ENCODE data around the gene TBC1D21. TPM values are rescaled to one million over a fixed set of nuclear protein-coding genes. Genes with fewer than 3 reads are reported as not detected.

The TBC1D21 gene
- total RNA-seq, 1 experiment from 2014 or later: not detected

DNA sequence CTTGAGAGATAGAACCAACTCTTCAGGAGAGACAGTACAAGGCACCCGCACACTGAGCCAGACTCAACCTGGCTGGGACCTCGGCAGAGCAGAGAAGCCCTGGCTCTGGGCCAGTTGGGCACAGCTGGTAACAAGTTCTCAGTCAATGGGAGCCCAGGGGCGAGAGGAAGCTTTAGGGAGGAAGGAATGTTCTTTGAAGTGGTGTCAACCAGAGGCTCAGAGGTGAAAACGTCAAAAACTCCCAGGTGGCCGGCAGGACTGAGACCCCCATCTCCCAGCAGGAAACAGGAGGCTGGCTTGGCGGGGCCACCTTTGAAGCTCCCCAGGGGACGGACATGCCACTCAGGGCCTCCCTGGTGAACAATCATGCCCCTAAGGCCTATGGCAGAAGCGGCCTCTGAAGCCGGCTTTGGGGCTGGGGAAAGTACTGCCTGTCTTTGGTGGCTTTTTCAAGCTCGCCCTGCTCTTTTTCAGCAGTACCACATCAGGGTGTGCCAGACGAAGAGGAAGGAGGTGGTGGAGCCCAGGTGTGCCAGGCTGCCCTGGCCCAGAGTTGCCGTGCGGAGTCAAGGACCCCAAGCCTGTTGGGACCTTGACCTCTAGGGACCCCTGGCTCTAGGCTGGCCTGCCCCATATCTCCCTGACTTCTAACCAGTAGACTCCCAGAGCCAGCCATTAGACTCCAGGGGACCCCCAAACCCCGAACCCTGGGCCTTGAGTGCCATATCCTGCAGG is 16.7 kb upstream of the TBC1D21 start:
- CTCF ChIA-PET: no interaction called here
- TF ChIP-seq, protein P1, sequence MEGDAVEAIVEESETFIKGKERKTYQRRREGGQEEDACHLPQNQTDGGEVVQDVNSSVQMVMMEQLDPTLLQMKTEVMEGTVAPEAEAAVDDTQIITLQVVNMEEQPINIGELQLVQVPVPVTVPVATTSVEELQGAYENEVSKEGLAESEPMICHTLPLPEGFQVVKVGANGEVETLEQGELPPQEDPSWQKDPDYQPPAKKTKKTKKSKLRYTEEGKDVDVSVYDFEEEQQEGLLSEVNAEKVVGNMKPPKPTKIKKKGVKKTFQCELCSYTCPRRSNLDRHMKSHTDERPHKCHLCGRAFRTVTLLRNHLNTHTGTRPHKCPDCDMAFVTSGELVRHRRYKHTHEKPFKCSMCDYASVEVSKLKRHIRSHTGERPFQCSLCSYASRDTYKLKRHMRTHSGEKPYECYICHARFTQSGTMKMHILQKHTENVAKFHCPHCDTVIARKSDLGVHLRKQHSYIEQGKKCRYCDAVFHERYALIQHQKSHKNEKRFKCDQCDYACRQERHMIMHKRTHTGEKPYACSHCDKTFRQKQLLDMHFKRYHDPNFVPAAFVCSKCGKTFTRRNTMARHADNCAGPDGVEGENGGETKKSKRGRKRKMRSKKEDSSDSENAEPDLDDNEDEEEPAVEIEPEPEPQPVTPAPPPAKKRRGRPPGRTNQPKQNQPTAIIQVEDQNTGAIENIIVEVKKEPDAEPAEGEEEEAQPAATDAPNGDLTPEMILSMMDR (conservative IDR thresholded peaks at IDR 0.05): no peak
- TF ChIP-seq EZH2 (IDR thresholded peaks at IDR 0.05; ENCODE audit: low read depth): no peak
- BruUV-seq (replicated peaks): no TSS peak

GRCh38 chr15:73857193-73857920 is 16.0 kb upstream of the TBC1D21 start:
- Histone ChIP-seq H3K27me3 (ENCODE audit: insufficient read depth, low read depth) (peaks cover 90% of the 10 kb centered on the region), H3K36me3 (ENCODE audit: low read depth) (no peaks in the 10 kb centered on the region), H3F3A (ENCODE audit: insufficient read depth, low read depth) (no peaks in the 10 kb centered on the region), H3K9me2 (ENCODE audit: insufficient read depth) (no peaks in the 10 kb centered on the region), H3K79me2 (ENCODE audit: low read depth) (no peaks in the 10 kb centered on the region), H3K4me2 (no peak overlapping the region), H2AFZ (no peak overlapping the region), H3K4me3 (no peak overlapping the region), H3K4me1 (replicated peaks; ENCODE audit: insufficient read depth) (no peaks in the 10 kb centered on the region), H4K20me1 (ENCODE audit: insufficient read depth) (no peaks in the 10 kb centered on the region), H3K27ac (no peak overlapping the region), H3K9me3 (ENCODE audit: insufficient read depth, low read depth) (no peaks in the 10 kb centered on the region)
- TF ChIP-seq, protein P1 (conservative IDR thresholded peaks at IDR 0.05): no peak
- no peak for TF ChIP-seq EZH2 (IDR thresholded peaks at IDR 0.05; ENCODE audit: low read depth)
- DNase-seq: no peak
- POLR2A ChIA-PET (ENCODE audit: unreplicated experiment): no interaction called here
- intact Hi-C loops (cut with micrococcal nuclease; ENCODE audit: unreplicated experiment): no loop called here
- BruUV-seq (replicated peaks): no TSS peak
- CTCF ChIA-PET: interaction anchor here (0.6 kb wide), 1 partner anchor 79 kb away, joined by 13 read pairs; no protein-coding TSS in a partner anchor

More for the DNA sequence above, 16.7 kb upstream of the TBC1D21 start:
- Histone ChIP-seq H3K4me1 (replicated peaks; ENCODE audit: insufficient read depth) (no peaks in the 10 kb centered on the region), H3K79me2 (ENCODE audit: low read depth) (no peaks in the 10 kb centered on the region), H3K27me3 (ENCODE audit: insufficient read depth, low read depth) (peaks cover 87% of the 10 kb centered on the region), H3K9me2 (ENCODE audit: insufficient read depth) (no peaks in the 10 kb centered on the region), H2AFZ (no peak overlapping the region), H3K4me2 (no peak overlapping the region), H3K9me3 (ENCODE audit: insufficient read depth, low read depth) (no peaks in the 10 kb centered on the region), H3K4me3 (no peak overlapping the region), H3K27ac (no peak overlapping the region), H3F3A (ENCODE audit: insufficient read depth, low read depth) (no peaks in the 10 kb centered on the region), H4K20me1 (ENCODE audit: insufficient read depth) (no peaks in the 10 kb centered on the region), H3K36me3 (ENCODE audit: low read depth) (no peaks in the 10 kb centered on the region)
- intact Hi-C loops (cut with micrococcal nuclease; ENCODE audit: unreplicated experiment): no loop called here
- POLR2A ChIA-PET (ENCODE audit: unreplicated experiment): no interaction called here
- no peak for DNase-seq

- Histone ChIP-seq H3K4me2 (no peak overlapping the region), H3K27me3 (ENCODE audit: insufficient read depth, low read depth) (peaks cover 92% of the 10 kb centered on the region), H2AFZ (no peak overlapping the region), H3K4me1 (replicated peaks; ENCODE audit: insufficient read depth) (no peaks in the 10 kb centered on the region), H3K27ac (no peak overlapping the region), H3K9me2 (ENCODE audit: insufficient read depth) (no peaks in the 10 kb centered on the region), H3K4me3 (no peak overlapping the region), H3K36me3 (ENCODE audit: low read depth) (no peaks in the 10 kb centered on the region), H3K79me2 (ENCODE audit: low read depth) (no peaks in the 10 kb centered on the region), H3F3A (ENCODE audit: insufficient read depth, low read depth) (no peaks in the 10 kb centered on the region), H4K20me1 (ENCODE audit: insufficient read depth) (no peaks in the 10 kb centered on the region), H3K9me3 (ENCODE audit: insufficient read depth, low read depth) (no peaks in the 10 kb centered on the region)
- intact Hi-C loops (cut with micrococcal nuclease; ENCODE audit: unreplicated experiment): no loop called here
- no TSS peak for BruUV-seq (replicated peaks)
- POLR2A ChIA-PET (ENCODE audit: unreplicated experiment): interaction anchor here (0.6 kb wide), 1 partner anchor 1413 kb away, joined by 3 read pairs; no protein-coding TSS in a partner anchor
- no peak for TF ChIP-seq EZH2 (IDR thresholded peaks at IDR 0.05; ENCODE audit: low read depth)
- TF ChIP-seq, protein P1 (conservative IDR thresholded peaks at IDR 0.05): no peak
- CTCF ChIA-PET: interaction anchor here (0.6 kb wide), 1 partner anchor 80 kb away, joined by 13 read pairs; no protein-coding TSS in a partner anchor
- DNase-seq: no peak
Observed at GRCh38 chr15:73858062-73858461, 15.3 kb upstream of the TBC1D21 start.

Data from PC-9 (cell line).